DND-41 (cell line): ENCODE data around the gene RPS29.

Experiments
- CTCF ChIP-seq: IDR thresholded peaks from 2 replicates; pipeline ENCODE4 v1.5.1; 2012; ENCODE audit warnings: borderline replicate concordance, low read length, moderate library complexity, mild to moderate bottlenecking; ENCODE audit not compliant: poor library complexity, severe bottlenecking; ENCODE audit errors: extremely low read depth
- EZH2 ChIP-seq: IDR thresholded peaks from 3 replicates; pipeline ENCODE4 v1.6.1; 2012; ENCODE audit warnings: borderline replicate concordance, low read depth, mild to moderate bottlenecking, moderate library complexity, low read length, inconsistent platforms; ENCODE audit not compliant: severe bottlenecking

GRCh38 chr14:49551569-49551968 is 34.6 kb downstream of the RPS29 start:
- TF ChIP-seq CTCF (no peak), EZH2 (no peak)
